ENCODE data around the gene CDH4. TPM values are rescaled to one million over a fixed set of nuclear protein-coding genes. Genes with fewer than 3 reads are reported as not detected.

CDH4 gene
- total RNA-seq, 6 donors from 2014 or later = 0.20 to 1.0 (median 0.40) TPM; not detected in 1

DNA sequence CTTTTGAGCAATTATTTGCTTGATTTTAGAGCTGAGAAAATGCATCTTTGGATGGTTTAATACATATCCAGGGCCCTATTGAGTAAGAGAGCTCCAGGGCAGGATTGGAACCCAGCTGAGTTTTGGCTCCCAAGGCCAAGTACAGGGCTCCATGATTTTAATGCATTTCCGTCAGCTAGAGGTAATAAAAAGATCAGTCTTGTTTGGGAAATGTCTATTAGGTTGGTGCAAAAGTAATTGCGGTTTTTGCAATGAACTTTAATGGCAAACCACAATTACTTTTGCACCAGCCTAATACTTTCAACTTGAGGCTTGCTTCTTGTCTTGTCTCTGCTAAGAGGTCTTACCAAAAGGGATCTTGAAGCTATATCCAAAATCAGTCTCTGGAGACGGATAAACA lies 29.4 kb upstream of the CDH4 start:
- TF ChIP-seq, protein P1, sequence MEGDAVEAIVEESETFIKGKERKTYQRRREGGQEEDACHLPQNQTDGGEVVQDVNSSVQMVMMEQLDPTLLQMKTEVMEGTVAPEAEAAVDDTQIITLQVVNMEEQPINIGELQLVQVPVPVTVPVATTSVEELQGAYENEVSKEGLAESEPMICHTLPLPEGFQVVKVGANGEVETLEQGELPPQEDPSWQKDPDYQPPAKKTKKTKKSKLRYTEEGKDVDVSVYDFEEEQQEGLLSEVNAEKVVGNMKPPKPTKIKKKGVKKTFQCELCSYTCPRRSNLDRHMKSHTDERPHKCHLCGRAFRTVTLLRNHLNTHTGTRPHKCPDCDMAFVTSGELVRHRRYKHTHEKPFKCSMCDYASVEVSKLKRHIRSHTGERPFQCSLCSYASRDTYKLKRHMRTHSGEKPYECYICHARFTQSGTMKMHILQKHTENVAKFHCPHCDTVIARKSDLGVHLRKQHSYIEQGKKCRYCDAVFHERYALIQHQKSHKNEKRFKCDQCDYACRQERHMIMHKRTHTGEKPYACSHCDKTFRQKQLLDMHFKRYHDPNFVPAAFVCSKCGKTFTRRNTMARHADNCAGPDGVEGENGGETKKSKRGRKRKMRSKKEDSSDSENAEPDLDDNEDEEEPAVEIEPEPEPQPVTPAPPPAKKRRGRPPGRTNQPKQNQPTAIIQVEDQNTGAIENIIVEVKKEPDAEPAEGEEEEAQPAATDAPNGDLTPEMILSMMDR (IDR thresholded peaks at IDR 0.05) = no peak
- TF ChIP-seq POLR2A (IDR thresholded peaks at IDR 0.05) = no peak
- TF ChIP-seq EP300 (IDR thresholded peaks at IDR 0.05) = no peak
- no peaks in the 10 kb centered on the region for H3K27me3 ChIP-seq
- no peak overlapping the region for H3K27ac ChIP-seq
- ATAC-seq (ENCODE audit: low FRiP score in 2 of 2) = no peak
- 75 to 81% methylated on average over 3 of the region's 3 CpGs for WGBS, 2 donors
- H3K36me3 ChIP-seq = no peaks in the 10 kb centered on the region
- no peak for DNase-seq
- H3K4me1 ChIP-seq = no peaks in the 10 kb centered on the region
- no peak overlapping the region for H3K4me3 ChIP-seq
- no peaks in the 10 kb centered on the region for H3K9me3 ChIP-seq

GRCh38 chr20:61223121-61223520 lies 28.9 kb upstream of the CDH4 start:
- no peak overlapping the region for H3K4me3 ChIP-seq
- WGBS, 2 donors = 82 to 84% methylated on average over 10 of the region's 10 CpGs
- TF ChIP-seq, protein P1 (IDR thresholded peaks at IDR 0.05) = no peak
- no peaks in the 10 kb centered on the region for H3K27me3 ChIP-seq
- ATAC-seq (ENCODE audit: low FRiP score in 2 of 2) (no peak), DNase-seq (no peak)
- no peaks in the 10 kb centered on the region for H3K9me3 ChIP-seq
- H3K4me1 ChIP-seq = no peaks in the 10 kb centered on the region
- H3K27ac ChIP-seq = no peak overlapping the region
- no peaks in the 10 kb centered on the region for H3K36me3 ChIP-seq

- H3K27me3 ChIP-seq = no peaks in the 10 kb centered on the region
- no peaks in the 10 kb centered on the region for H3K36me3 ChIP-seq
- no peak overlapping the region for H3K27ac ChIP-seq
- ATAC-seq (ENCODE audit: low FRiP score in 2 of 2) (no peak), DNase-seq (no peak)
- H3K4me3 ChIP-seq = no peak overlapping the region
- TF ChIP-seq POLR2A (IDR thresholded peaks at IDR 0.05) = no peak
- no peak for TF ChIP-seq EP300 (IDR thresholded peaks at IDR 0.05)
- TF ChIP-seq, protein P1 (IDR thresholded peaks at IDR 0.05) = no peak
- no peak for TF ChIP-seq POLR2AphosphoS5 (IDR thresholded peaks at IDR 0.05)
- 90 to 91% methylated on average over 9 of the region's 9 CpGs for WGBS, 2 donors
- no peaks in the 10 kb centered on the region for H3K9me3 ChIP-seq
- H3K4me1 ChIP-seq = no peaks in the 10 kb centered on the region
Measured at GRCh38 chr20:61230166-61230565, 21.9 kb upstream of the CDH4 start.

DNA sequence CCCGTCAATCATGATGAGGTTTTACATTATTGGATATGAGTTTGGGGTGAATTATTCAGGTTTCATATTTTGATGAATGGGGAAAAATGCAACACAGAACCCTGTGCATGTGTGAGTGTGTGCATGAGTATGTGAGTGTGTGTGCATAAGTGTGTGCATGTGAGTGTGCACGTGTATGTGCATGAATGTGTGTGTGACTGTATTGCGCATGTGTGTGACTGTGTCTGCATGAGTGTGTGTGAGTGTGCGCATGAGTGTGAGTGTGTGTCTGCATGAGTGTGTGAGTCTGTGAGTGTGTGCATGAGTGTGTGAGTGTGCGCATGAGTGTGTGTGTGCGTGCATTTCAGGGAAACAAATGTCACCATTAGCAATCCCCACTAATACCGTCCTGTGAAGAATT lies 18.5 kb upstream of the CDH4 start:
- TF ChIP-seq EP300 (IDR thresholded peaks at IDR 0.05) (no peak), POLR2A (IDR thresholded peaks at IDR 0.05) (no peak), POLR2AphosphoS5 (IDR thresholded peaks at IDR 0.05) (no peak)
- TF ChIP-seq, protein P1 (IDR thresholded peaks at IDR 0.05) = no peak
- no peak overlapping the region for H3K27ac ChIP-seq
- no peak overlapping the region for H3K4me3 ChIP-seq
- DNase-seq (no peak), ATAC-seq (ENCODE audit: low FRiP score in 2 of 2) (peak in 1 of 2 donors; percentile 7)
- no peaks in the 10 kb centered on the region for H3K36me3 ChIP-seq
- H3K9me3 ChIP-seq = no peaks in the 10 kb centered on the region
- no peaks in the 10 kb centered on the region for H3K4me1 ChIP-seq
- no peaks in the 10 kb centered on the region for H3K27me3 ChIP-seq
- 90 to 97% methylated on average over 7 of the region's 7 CpGs for WGBS, 2 donors

GRCh38 chr20:61234224-61234890 lies 17.7 kb upstream of the CDH4 start:
- ATAC-seq (ENCODE audit: low FRiP score in 2 of 2) = no peak
- no peak overlapping the region for H3K4me3 ChIP-seq
- H3K9me3 ChIP-seq = no peaks in the 10 kb centered on the region
- 78% methylated on average over 11 of the region's 11 CpGs for WGBS, 2 donors
- DNase-seq = no peak
- TF ChIP-seq POLR2A (IDR thresholded peaks at IDR 0.05) = no peak
- TF ChIP-seq, protein P1 (IDR thresholded peaks at IDR 0.05) = no peak
- TF ChIP-seq POLR2AphosphoS5 (IDR thresholded peaks at IDR 0.05) = no peak
- TF ChIP-seq EP300 (IDR thresholded peaks at IDR 0.05) = no peak
- no peaks in the 10 kb centered on the region for H3K36me3 ChIP-seq
- no peak overlapping the region for H3K27ac ChIP-seq
- H3K4me1 ChIP-seq = no peaks in the 10 kb centered on the region
- no peaks in the 10 kb centered on the region for H3K27me3 ChIP-seq

Data from upper lobe of left lung (tissue), 6 donors.